ENCODE data around the gene MYT1.

GRCh38 chr20:64143018-64143801, 21.0 kb upstream of the MYT1 start:
- TF ChIP-seq EZH2 (IDR thresholded peaks at IDR 0.05; ENCODE audit: low read length, missing control alignments) (no peak), CTCF (conservative IDR thresholded peaks at IDR 0.05 in 1 of 2, IDR thresholded peaks at IDR 0.05 in 1 of 2; ENCODE audit: low read depth in 1 of 2, low read length in 2 of 2) (no peak)
